Kidney (tissue), 22 donors: ENCODE data around the gene CACNA1S. TPM values are rescaled to one million over a fixed set of nuclear protein-coding genes. Genes with fewer than 3 reads are reported as not detected.

Experiments
- DNase-seq, 5 donors: peaks; one replicate each; pipeline ENCODE4 v3.0.0-alpha.2; 2013 to 2020
- FAIRE-seq: peaks from 2 replicates; lab custom pipeline; 2012; peaks lifted over from hg19 to GRCh38; lab: Jason Lieb, UNC
- H3K27ac ChIP-seq, 2 donors: one replicate each; pipeline ENCODE4 v1.7.0; 2013; ENCODE audit warnings: low read depth in 2 of 2, low read length in 2 of 2, inconsistent platforms in 1 of 2
- H3K27me3 ChIP-seq: one replicate; pipeline ENCODE4 v1.7.1; 2013; ENCODE audit warnings: low read length, inconsistent platforms; ENCODE audit not compliant: control insufficient read depth, insufficient read depth
- H3K36me3 ChIP-seq, 3 donors: one replicate each; pipeline versions ENCODE4 v1.7.0 to v1.7.1; 2013; ENCODE audit warnings: low read length in 3 of 3, control low read depth in 1 of 3, inconsistent platforms in 1 of 3; ENCODE audit not compliant: insufficient read depth in 3 of 3, control insufficient read depth in 2 of 3
- H3K4me1 ChIP-seq, 3 donors: one replicate each; pipeline versions ENCODE4 v1.7.0 to v1.7.1; 2013; ENCODE audit warnings: low read length in 3 of 3, inconsistent platforms in 1 of 3, low read depth in 1 of 3; ENCODE audit not compliant: control insufficient read depth in 2 of 3, insufficient read depth in 2 of 3
- H3K4me3 ChIP-seq, 3 donors: one replicate each; pipeline versions ENCODE4 v1.7.0 to v1.8.1; 2013; ENCODE audit warnings: low read length in 3 of 3, control low read depth in 1 of 3, inconsistent platforms in 1 of 3
- H3K9ac ChIP-seq, 3 donors: one replicate each; pipeline versions ENCODE4 v1.7.0 to v1.7.1; 2013; ENCODE audit warnings: low read length in 3 of 3, control low read depth in 1 of 3, inconsistent platforms in 1 of 3
- H3K9me3 ChIP-seq, 3 donors: one replicate each; pipeline versions ENCODE4 v1.7.0 to v1.7.1; 2013; ENCODE audit warnings: low read length in 3 of 3, control low read depth in 1 of 3, inconsistent platforms in 1 of 3; ENCODE audit not compliant: control insufficient read depth in 2 of 3, insufficient read depth in 1 of 3
- intact Hi-C: fragments of 100-400 bp; cut with DNase I; formaldehyde crosslinking; loops from one replicate; pipeline ENCODE4 v1.11.1; 2022
- long read RNA-seq, 10 donors: library from polyadenylated mRNA in 1 of 10; unstranded in 1 of 10; transcript quantifications; one replicate each; pipeline ENCODE4 v2.0.0 and lab custom pipeline, GENCODE V29; 2021 to 2026
- polyA plus RNA-seq: library from polyadenylated mRNA; stranded (reverse); fragments of 350-450 nt; fragmentation: Illumina TruSeq; extraction: RNeasy Lipid Tissue Mini Kit (QIAGEN cat#74804); gene quantifications from one replicate; pipeline ENCODE4 v1.2.3, GENCODE V29; 2014; ENCODE audit warnings: low read depth, low replicate concordance; ENCODE audit not compliant: insufficient read depth
- total RNA-seq: library from RNA; stranded (reverse); fragmentation: NEBNext Ultra II Directional; extraction: Animal tissue kit (Norgen Biotek cat#: 25700); gene quantifications from one replicate; pipeline ENCODE4 v1.2.1, GENCODE V29; 2021
- TF ChIP-seq, protein P1 (sequence below): IDR thresholded peaks from 3 replicates; pipeline ENCODE4 v1.5.1; 2012; ENCODE audit warnings: mild to moderate bottlenecking, moderate library complexity, borderline replicate concordance; ENCODE audit not compliant: insufficient read depth; ENCODE audit errors: extremely low read depth
- donor health status: control.
- donor health status: control.
- donor health status: control.
- donor health status: control.
- donor health status: control.
- donor health status: DM: yes; HTN: yes; CAD: no.
- donor health status: Normal renal cell carcinoma (clear cell type).

Gene CACNA1S
- total RNA-seq = not detected
- 0.41 TPM for polyA plus RNA-seq
- long read RNA-seq, donor 1 = 0 reads
- long read RNA-seq, donor 2 = 0 reads
- long read RNA-seq, donor 3 = 0 reads
- long read RNA-seq, donor 4 = 0 reads
- long read RNA-seq, donor 5 = 0 reads
- long read RNA-seq, donor 6 = 0 reads
- long read RNA-seq, donor 7 = 0 reads
- long read RNA-seq, donor 8 = 0 reads
- long read RNA-seq, donor 9 = 0 reads
- long read RNA-seq, donor 10 = 0 reads

GRCh38 chr1:201112173-201112731, at the start of gene CACNA1S:
TSS of gene CACNA1S (minus strand) at chr1:201112426. CDS start at chr1:201112339, 87 bp downstream.
- Histone ChIP-seq H3K36me3 (no peaks in the 10 kb centered on the region), H3K27me3 (no peaks in the 10 kb centered on the region), H3K9me3 (no peaks in the 10 kb centered on the region), H3K9ac (no peak within 1 kb of the TSS), H3K27ac (no peak within 1 kb of the TSS), H3K4me3 (no peak within 1 kb of the TSS), H3K4me1 (peaks cover 0 to 3% (median 0%) of the 10 kb centered on the region in 3 donors)
- DNase-seq (peak in 1 of 5 donors; percentile 44), FAIRE-seq (no peak)
- intact Hi-C loops = loop anchor here (5.0 kb wide), 1 partner anchor 145 kb away; no protein-coding TSS in a partner anchor
- TF ChIP-seq, protein P1, sequence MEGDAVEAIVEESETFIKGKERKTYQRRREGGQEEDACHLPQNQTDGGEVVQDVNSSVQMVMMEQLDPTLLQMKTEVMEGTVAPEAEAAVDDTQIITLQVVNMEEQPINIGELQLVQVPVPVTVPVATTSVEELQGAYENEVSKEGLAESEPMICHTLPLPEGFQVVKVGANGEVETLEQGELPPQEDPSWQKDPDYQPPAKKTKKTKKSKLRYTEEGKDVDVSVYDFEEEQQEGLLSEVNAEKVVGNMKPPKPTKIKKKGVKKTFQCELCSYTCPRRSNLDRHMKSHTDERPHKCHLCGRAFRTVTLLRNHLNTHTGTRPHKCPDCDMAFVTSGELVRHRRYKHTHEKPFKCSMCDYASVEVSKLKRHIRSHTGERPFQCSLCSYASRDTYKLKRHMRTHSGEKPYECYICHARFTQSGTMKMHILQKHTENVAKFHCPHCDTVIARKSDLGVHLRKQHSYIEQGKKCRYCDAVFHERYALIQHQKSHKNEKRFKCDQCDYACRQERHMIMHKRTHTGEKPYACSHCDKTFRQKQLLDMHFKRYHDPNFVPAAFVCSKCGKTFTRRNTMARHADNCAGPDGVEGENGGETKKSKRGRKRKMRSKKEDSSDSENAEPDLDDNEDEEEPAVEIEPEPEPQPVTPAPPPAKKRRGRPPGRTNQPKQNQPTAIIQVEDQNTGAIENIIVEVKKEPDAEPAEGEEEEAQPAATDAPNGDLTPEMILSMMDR = no peak

- Histone ChIP-seq H3K27me3 (no peaks in the 10 kb centered on the region), H3K4me3 (no peak overlapping the region)
- intact Hi-C loops = no loop called here
These were observed 45.7 kb upstream of the CACNA1S start for GRCh38 chr1:201157949-201158348.

GRCh38 chr1:201156819-201157218, 44.6 kb upstream of the CACNA1S start:
- TF ChIP-seq, protein P1 = no peak
- Histone ChIP-seq H3K4me1 (peaks cover 0 to 8% (median 3%) of the 10 kb centered on the region in 3 donors), H3K36me3 (peaks cover 0 to 2% (median 0%) of the 10 kb centered on the region in 3 donors), H3K9ac (no peak overlapping the region), H3K9me3 (no peaks in the 10 kb centered on the region), H3K27me3 (no peaks in the 10 kb centered on the region), H3K4me3 (no peak overlapping the region), H3K27ac (no peak overlapping the region)
- FAIRE-seq (no peak), DNase-seq (no peak)
- intact Hi-C loops = no loop called here

More at GRCh38 chr1:201157949-201158348, 45.7 kb upstream of the CACNA1S start:
- DNase-seq (no peak), FAIRE-seq (no peak)
- H3K9me3 ChIP-seq = no peaks in the 10 kb centered on the region
- H3K36me3 ChIP-seq = no peaks in the 10 kb centered on the region
- peaks cover 0 to 8% (median 3%) of the 10 kb centered on the region in 3 donors for H3K4me1 ChIP-seq
- H3K27ac ChIP-seq = no peak overlapping the region
- H3K9ac ChIP-seq = no peak overlapping the region
- TF ChIP-seq, protein P1 = no peak
